Hepatocyte (in vitro differentiated cells): ENCODE data around the gene FAM222A. TPM values are rescaled to one million over a fixed set of nuclear protein-coding genes. Genes with fewer than 3 reads are reported as not detected.

ENCODE experiments used
- DNase-seq: peaks from one replicate; pipeline ENCODE4 v3.0.0-alpha.2; 2016; ENCODE audit warnings: low spot score
- H2AFZ ChIP-seq: fragments of 200-600 bp; sonication (generic); 2 replicates; pipeline ENCODE4 v1.6.0; 2016; ENCODE audit warnings: antibody characterized with exemption, mild to moderate bottlenecking
- H3K27ac ChIP-seq: fragments of 200-600 bp; sonication (generic); 2 replicates; pipeline ENCODE4 v1.5.1; 2016; ENCODE audit warnings: mild to moderate bottlenecking
- H3K27me3 ChIP-seq: fragments of 200-600 bp; sonication (generic); 2 replicates; pipeline ENCODE4 v1.6.1; 2016
- H3K36me3 ChIP-seq: fragments of 200-600 bp; sonication (generic); replicated peaks from 2 replicates; pipeline ENCODE4 v1.5.1; 2016; ENCODE audit warnings: low read depth; ENCODE audit not compliant: insufficient read depth
- H3K4me1 ChIP-seq: fragments of 200-600 bp; sonication (generic); 2 replicates; pipeline ENCODE4 v1.5.1; 2016; ENCODE audit warnings: mild to moderate bottlenecking, moderate library complexity; ENCODE audit not compliant: insufficient read depth
- H3K4me2 ChIP-seq: fragments of 200-600 bp; sonication (generic); 2 replicates; pipeline ENCODE4 v1.6.0; 2016
- H3K4me3 ChIP-seq: fragments of 200-600 bp; sonication (generic); 2 replicates; pipeline ENCODE4 v1.5.1; 2016; ENCODE audit warnings: mild to moderate bottlenecking
- H3K79me2 ChIP-seq: fragments of 200-600 bp; sonication (generic); 2 replicates; pipeline ENCODE4 v1.6.0; 2017; ENCODE audit warnings: mild to moderate bottlenecking
- H3K9me2 ChIP-seq: fragments of 200-600 bp; sonication (generic); replicated peaks from 2 replicates; pipeline ENCODE4 v1.6.0; 2017; ENCODE audit warnings: mild to moderate bottlenecking; ENCODE audit not compliant: insufficient read depth
- H3K9me3 ChIP-seq: fragments of 200-600 bp; sonication (generic); 2 replicates; pipeline ENCODE4 v1.5.1; 2016; ENCODE audit warnings: low read depth, mild to moderate bottlenecking
- H4K20me1 ChIP-seq: fragments of 200-600 bp; sonication (generic); 2 replicates; pipeline ENCODE4 v1.6.0; 2016; ENCODE audit warnings: mild to moderate bottlenecking; ENCODE audit not compliant: insufficient read depth, poor library complexity, severe bottlenecking
- EZH2 ChIP-seq: fragments of 200-600 bp; sonication (generic); IDR thresholded peaks from 2 replicates; pipeline ENCODE4 v1.6.1; 2016; ENCODE audit warnings: antibody characterized with exemption, mild to moderate bottlenecking, borderline replicate concordance
- EZH2phosphoT487 ChIP-seq: fragments of 200-600 bp; sonication (generic); IDR thresholded peaks from one replicate; pipeline ENCODE4 v1.6.1; 2018; ENCODE audit warnings: antibody characterized with exemption, mild to moderate bottlenecking, low read depth, moderate library complexity; ENCODE audit not compliant: unreplicated experiment, severe bottlenecking
- WGBS: methylation state at CpG from one replicate; pipeline ENCODE4 v1.1.6; 2016; ENCODE audit warnings: low lambda C conversion rate; ENCODE audit errors: missing lambda C conversion rate; 5-methylcytosine and 5-hydroxymethylcytosine counted together
- polyA plus RNA-seq: library from polyadenylated mRNA; unstranded; fragments of >200 nt; fragmentation: Nextera tagmentation; extraction: Ambion mirVana; gene quantifications from 2 replicates; pipeline ENCODE4 v1.2.1, GENCODE V29; 2016
- total RNA-seq: library from RNA; depleted of rRNA; stranded (reverse); fragments of >200 nt; gene quantifications from 2 replicates; pipeline ENCODE4 v1.2.3, GENCODE V29; 2014
- TF ChIP-seq, protein P1 (sequence below): fragments of 200-600 bp; sonication (generic); IDR thresholded peaks from 2 replicates; pipeline ENCODE4 v1.5.1; 2016; ENCODE audit warnings: antibody characterized with exemption, mild to moderate bottlenecking; ENCODE audit not compliant: poor library complexity

FAM222A gene
- total and polyA plus RNA-seq, 2 experiments from 2014 or later, result 7.4 to 11.3 TPM

DNA sequence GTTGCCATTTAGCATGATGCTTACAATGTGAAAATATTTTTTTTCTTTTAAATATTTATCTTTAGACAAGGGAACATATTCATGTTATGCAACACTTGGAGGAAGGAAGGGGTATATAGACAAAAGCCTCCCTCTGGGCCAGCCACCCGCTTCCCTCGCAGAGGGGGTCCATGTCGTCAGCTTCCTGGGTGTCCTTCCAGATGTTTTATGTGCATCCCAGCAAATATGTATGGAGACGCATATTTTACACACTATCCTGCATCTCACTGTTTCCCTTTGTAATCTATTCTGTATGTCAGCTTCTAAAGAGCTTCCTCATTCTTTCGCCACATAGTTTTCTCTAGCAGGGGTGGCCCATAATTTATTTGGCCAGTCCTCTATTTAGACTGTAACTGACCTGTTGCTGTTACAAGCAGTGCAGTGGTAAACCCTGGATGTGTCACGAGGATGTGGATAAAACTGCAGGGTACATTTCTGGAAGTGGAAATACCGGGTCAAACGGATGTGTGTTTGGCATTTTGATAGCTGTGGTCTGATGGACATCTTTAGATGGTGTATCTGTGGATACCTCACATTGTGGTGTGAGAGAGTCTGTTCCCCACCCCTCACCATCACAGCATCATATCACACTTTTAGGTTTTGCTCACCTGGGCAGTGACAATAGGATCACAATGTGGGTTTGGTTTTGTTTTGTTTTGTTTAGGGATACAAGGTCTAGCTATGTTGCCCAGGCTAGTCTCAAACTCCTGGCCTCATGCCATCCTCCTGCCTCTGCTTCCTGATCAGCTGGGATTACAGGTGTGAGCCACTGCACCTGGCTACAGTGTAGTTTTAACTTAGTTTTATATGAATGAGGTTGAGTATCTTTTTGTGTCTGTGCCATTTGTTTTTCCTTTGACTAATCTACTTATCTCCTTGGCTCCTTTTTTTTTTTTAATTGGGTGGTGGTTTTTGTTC is 31.6 kb downstream of the FAM222A start:
- no peaks in the 10 kb centered on the region for H3K36me3 ChIP-seq
- no peak overlapping the region for H3K4me2 ChIP-seq
- no peak overlapping the region for H2AFZ ChIP-seq
- DNase-seq, result no peak
- 79% methylated on average over 8 of the region's 8 CpGs for whole genome bisulfite sequencing
- H3K27me3 ChIP-seq, result no peaks in the 10 kb centered on the region
- no peak for TF ChIP-seq EZH2phosphoT487
- TF ChIP-seq EZH2, result no peak
- TF ChIP-seq, protein P1, sequence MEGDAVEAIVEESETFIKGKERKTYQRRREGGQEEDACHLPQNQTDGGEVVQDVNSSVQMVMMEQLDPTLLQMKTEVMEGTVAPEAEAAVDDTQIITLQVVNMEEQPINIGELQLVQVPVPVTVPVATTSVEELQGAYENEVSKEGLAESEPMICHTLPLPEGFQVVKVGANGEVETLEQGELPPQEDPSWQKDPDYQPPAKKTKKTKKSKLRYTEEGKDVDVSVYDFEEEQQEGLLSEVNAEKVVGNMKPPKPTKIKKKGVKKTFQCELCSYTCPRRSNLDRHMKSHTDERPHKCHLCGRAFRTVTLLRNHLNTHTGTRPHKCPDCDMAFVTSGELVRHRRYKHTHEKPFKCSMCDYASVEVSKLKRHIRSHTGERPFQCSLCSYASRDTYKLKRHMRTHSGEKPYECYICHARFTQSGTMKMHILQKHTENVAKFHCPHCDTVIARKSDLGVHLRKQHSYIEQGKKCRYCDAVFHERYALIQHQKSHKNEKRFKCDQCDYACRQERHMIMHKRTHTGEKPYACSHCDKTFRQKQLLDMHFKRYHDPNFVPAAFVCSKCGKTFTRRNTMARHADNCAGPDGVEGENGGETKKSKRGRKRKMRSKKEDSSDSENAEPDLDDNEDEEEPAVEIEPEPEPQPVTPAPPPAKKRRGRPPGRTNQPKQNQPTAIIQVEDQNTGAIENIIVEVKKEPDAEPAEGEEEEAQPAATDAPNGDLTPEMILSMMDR, result no peak
- no peak overlapping the region for H3K27ac ChIP-seq
- H3K79me2 ChIP-seq, result no peaks in the 10 kb centered on the region
- H3K9me3 ChIP-seq, result no peaks in the 10 kb centered on the region
- H3K4me3 ChIP-seq, result no peak overlapping the region
- H3K4me1 ChIP-seq, result peaks cover 17% of the 10 kb centered on the region
- no peaks in the 10 kb centered on the region for H4K20me1 ChIP-seq
- no peaks in the 10 kb centered on the region for H3K9me2 ChIP-seq

DNA sequence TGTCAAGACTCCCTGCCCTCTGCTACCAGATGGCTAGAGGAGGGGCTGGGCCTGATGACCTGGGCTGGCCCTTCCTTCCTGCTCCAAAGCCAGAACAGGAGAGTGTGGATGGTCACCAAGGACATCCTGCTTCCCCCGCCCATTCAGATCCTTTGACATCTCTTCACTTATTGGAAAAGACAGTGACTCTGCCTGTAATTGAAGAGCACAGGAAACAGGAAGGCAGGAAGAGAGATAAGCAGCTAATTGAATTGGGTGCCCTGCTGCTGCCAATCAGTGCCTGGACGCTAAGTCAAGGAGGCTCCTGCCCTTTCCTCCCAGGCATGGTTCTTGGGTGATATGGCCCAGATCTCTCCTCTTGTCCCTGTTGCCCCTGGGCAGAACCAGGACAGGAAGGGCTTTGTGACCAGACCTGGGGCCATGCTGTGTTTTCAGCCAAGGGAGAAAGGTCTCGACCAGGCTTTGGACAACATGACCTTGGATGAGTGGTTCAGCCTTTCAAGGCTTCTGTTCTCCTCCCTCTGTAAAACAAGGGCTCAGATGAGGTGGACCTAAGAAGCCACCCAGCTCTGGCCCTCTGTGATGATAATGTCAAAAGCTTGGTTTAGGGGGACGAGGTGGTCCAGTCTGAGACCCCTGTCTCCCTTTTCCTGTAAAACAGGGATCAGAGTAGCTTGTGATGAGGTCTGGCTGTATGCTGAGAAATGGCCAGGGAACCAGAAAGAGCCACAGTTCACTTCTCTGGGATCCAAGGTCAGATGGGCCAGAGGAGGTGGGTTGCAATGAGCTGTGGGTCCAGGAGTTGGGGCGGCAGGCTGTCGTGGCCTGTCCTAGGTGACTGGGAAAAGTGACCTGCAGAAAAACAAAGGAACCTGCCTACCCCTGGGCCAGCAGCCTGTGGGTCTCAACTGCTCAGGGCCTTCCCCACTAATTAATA is 38.8 kb downstream of the FAM222A start:
- Histone ChIP-seq H3K27me3 (no peaks in the 10 kb centered on the region), H3K4me3 (no peak overlapping the region), H2AFZ (no peak overlapping the region), H3K9me3 (peaks cover 7% of the 10 kb centered on the region), H3K4me2 (no peak overlapping the region), H3K27ac (no peak overlapping the region), H3K36me3 (no peaks in the 10 kb centered on the region), H3K79me2 (peaks cover 5% of the 10 kb centered on the region), H3K4me1 (peaks cover 16% of the 10 kb centered on the region), H3K9me2 (no peaks in the 10 kb centered on the region), H4K20me1 (no peaks in the 10 kb centered on the region)
- TF ChIP-seq EZH2, result no peak
- TF ChIP-seq, protein P1, result no peak
- WGBS, result 76% methylated on average over 6 of the region's 6 CpGs
- no peak for DNase-seq

DNA sequence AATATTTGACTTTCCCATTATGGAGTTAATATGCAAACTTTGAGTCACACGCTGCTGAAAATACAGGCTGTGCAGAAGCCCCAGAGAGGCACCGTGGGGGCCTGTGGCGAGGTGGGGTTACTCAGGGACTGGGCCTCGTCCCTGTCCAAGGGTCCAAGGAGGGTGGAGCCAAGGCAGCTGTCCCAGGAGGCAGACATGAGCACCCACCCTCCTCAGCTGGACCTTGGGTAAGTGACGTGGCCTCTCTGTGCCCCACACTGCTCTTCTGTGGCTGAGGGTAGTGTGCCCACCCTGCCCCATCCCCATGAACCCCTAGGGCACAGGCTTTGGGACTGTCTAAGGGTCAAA is 39.4 kb downstream of the FAM222A start:
- no peaks in the 10 kb centered on the region for H3K36me3 ChIP-seq
- peaks cover 7% of the 10 kb centered on the region for H3K9me3 ChIP-seq
- TF ChIP-seq EZH2phosphoT487 (no peak), EZH2 (no peak)
- TF ChIP-seq, protein P1, result no peak
- no peak overlapping the region for H3K27ac ChIP-seq
- H3K27me3 ChIP-seq, result no peaks in the 10 kb centered on the region
- H4K20me1 ChIP-seq, result no peaks in the 10 kb centered on the region
- no peak overlapping the region for H2AFZ ChIP-seq
- peaks cover 5% of the 10 kb centered on the region for H3K79me2 ChIP-seq
- H3K4me1 ChIP-seq, result peaks cover 16% of the 10 kb centered on the region
- 70% methylated on average over 5 of the region's 5 CpGs for WGBS
- no peak for DNase-seq
- H3K4me3 ChIP-seq, result no peak overlapping the region
- H3K9me2 ChIP-seq, result no peaks in the 10 kb centered on the region
- H3K4me2 ChIP-seq, result no peak overlapping the region
